HG03103 (cell line): ENCODE measurements around the gene SORBS1.

ENCODE experiments used
- ATAC-seq: cut with Tn5 transposase; IDR thresholded peaks from one replicate; pipeline ENCODE4 v1.9.1; 2021; ENCODE audit warnings: low read depth; ENCODE audit not compliant: unreplicated experiment

The SORBS1 gene

GRCh38 chr10:95400787-95401186 is 160.4 kb downstream of the SORBS1 start:
- no peak for ATAC-seq

- no peak for ATAC-seq
Measured at GRCh38 chr10:95399183-95399582, 162.0 kb downstream of the SORBS1 start.

DNA sequence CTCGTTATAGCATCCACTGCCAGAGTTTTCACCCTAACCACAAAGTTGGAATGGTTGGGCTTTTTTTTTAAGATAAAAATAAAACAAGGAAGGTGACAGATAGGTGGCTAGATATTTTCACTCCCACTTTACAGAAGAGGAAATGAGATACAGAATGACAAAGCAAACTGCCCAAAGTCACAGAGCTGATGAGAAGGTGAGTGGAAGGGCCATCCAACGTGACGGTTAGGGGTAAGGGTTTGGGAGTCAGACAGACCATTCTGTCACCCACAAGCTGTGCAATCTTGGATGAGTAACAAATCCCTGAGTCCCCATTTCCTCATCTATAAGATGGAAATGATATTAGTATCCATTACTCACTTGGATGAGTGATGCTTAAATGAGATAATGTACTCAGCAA is 163.4 kb downstream of the SORBS1 start:
- ATAC-seq = no peak

DNA sequence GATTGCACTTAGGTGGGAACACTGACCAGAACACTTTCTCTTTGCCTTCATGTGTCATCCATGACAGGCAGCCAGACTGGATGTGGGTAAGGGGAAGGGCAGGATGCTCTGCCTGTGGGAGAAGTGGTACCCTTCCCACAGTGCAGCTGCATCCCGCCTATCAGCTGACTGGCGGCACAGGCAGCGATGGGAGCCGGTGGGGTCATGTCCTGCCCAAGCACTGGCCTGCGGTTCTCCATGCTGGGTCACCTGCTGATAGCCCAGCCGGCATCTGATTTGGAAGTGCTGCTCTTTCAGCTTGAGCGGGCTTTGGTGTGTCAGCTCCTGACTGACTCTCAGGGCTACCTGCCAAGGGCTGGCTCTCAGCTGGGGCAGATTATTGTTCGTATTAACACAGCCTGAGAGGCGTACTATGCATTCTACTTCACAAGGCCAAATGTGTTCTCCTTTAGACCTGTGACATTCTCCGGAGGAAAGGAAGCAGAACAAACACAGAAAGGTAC is 165.2 kb downstream of the SORBS1 start:
- ATAC-seq = no peak

DNA sequence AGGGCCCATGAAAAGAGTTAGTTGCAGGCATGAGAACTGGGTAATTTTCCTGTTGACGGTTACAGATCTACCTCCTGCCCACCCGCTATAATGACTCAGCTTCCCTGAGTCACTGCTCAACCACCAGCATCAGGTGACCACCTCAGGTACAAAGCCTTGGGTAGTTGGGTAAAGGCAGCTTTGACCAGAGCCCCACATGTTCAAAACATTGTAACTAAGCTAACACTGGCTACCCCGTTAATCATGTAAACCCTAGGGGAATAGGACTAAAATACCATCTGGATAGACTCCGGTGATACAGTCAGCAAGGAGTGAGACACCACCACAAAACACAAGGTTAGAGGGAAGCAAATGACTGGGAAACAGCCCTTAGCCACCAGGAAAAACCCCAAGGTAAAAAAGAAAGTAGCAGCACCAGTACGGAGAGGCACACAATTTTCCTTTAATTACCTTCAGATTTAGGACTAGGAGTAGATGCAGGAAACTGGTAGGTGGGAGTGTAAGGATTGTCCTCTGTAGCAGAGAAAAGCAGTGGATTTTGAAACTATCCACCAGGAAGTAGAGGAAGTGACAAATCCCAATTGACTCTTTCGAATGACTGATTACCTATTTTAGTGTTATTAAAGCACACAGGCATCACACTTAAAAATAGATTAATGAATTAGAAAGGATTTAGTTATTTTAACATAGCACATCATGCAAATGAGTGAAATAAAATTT is 166.8 kb downstream of the SORBS1 start:
- ATAC-seq = peak; percentile 42

DNA sequence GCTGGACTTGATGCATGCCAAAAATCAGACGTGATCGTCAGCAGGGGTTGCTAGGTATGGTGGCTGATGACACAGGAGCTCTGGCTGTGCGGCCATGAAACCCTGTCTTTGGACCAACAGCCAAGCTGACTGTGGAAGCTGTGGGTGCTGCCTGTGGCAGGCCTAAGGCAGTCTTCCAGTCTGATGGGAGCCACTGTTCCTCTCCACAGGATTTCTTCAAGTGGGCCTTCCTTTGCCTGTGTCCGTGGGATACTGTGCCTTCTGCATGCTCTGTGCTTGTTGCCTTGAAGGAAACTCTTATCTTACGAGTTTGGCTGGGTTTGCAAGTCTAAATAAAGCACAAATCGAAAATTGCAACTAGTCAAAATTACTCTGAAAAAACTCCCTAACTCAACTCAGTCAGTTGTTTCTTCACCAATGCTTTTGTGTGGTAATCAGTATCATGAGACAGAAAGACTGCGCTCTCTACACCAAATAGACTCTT is 168.4 kb downstream of the SORBS1 start:
- no peak for ATAC-seq

- ATAC-seq = no peak
Measured at GRCh38 chr10:95392217-95392584, 169.0 kb downstream of the SORBS1 start.

DNA sequence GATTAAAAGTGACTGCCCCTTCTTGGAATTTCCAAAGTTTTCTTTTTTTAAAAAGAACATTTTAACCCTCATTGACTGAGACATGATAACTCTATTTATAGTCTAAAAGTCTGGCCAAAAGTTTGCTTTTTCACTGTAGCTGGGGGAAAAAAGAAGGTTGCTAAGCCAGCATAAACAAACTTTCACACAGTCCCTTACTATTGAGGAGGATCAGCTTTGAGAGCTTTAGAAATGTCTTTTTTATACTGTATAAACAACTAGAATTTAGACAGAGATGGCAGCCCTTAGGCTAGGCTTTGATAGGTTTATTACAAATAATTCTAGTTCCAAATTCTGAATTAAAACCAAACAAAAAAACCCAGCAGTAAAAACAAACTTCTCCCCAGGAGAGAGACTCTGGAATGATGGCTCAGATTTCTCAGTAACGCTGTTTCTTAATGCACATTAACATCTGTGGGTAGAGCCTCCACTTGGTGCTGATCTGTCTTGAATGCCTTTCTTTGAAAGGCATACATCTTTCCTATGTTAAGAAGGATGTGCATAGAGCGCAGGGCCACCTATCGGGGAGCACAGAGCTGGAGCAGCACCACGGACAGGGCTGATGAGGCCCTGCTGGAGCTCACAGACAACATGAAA is 169.5 kb downstream of the SORBS1 start:
- no peak for ATAC-seq

GRCh38 chr10:95391164-95391563 is 170.0 kb downstream of the SORBS1 start:
- no peak for ATAC-seq

DNA sequence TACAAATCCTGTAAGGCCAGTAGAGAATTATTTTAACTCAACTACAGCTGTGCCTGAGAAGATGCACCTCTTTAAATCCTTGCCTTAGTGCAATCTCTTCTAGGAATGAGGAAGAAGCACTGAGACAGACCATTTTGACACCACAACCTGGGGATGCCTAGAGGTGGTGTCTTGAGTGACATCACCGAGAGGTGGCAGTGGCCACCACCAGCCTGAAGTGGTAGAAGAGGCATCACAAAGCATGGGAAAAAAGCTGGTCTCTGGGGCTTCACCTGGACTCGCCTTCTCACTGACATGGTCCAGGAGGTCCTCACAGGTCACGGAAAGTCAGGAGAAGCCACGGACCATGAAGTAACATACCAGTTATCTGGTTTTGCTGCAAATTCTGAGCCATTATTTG is 171.2 kb downstream of the SORBS1 start:
- ATAC-seq = no peak

DNA sequence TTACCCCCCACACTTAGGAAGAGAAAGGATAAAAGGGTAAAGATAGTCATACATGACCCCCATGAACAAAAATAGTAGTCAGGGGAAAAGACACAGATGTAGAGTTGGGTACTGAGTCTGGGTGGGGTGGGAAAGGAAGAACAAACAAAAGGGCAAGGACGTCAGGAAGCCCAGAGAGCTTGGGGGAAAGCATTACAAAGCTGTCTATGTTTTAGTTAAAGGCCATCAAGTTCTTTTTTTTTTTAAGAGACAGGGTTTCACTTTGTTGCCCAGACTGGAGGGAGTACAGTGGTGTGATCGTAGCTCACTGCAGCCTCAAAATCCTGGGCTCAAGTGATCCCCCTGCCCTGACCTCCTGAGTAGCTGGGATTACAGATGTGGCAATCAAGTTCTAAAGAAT is 172.0 kb downstream of the SORBS1 start:
- ATAC-seq = no peak

GRCh38 chr10:95388539-95388938 is 172.6 kb downstream of the SORBS1 start:
- ATAC-seq = no peak

DNA sequence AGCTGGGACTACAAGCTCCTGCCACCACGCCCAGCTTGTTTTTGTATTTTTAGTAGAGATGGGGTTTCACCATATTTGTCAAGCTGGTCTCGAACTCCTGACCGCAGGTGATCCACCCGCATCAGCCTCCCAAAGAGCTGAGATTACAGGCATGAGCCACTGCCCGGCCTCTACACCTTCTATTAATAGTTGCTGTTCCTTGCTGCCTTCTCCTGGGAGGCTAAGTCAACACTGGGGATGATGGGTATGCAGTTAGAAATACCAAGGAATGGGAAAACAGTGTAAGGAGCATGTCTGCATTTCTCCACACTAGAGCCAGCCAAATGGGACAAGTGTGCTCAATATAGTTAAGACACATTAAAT is 173.1 kb downstream of the SORBS1 start:
- ATAC-seq = no peak

- ATAC-seq = no peak
Measured at GRCh38 chr10:95384011-95384704, 177.0 kb downstream of the SORBS1 start.

- no peak for ATAC-seq
Measured at GRCh38 chr10:95382596-95382995, 178.6 kb downstream of the SORBS1 start.

DNA sequence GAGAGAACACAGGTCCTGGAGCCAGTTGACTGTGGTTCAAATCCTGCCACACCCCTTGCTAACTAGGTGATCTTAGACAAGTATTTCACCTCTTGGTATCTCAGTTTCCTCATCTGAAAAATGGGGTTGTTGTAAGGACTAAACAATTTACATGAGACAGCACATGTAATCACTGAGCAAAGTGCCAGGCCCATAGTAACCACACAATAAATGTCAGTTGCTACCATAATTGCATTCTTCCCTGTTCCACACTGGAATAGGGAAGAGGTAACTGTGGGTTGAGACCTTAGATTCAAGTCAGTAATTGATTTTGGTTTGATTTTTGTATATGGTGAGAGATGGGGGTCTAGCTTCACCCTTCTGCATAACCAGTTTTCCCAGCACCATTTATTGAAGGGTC is 179.0 kb downstream of the SORBS1 start:
- ATAC-seq = no peak

DNA sequence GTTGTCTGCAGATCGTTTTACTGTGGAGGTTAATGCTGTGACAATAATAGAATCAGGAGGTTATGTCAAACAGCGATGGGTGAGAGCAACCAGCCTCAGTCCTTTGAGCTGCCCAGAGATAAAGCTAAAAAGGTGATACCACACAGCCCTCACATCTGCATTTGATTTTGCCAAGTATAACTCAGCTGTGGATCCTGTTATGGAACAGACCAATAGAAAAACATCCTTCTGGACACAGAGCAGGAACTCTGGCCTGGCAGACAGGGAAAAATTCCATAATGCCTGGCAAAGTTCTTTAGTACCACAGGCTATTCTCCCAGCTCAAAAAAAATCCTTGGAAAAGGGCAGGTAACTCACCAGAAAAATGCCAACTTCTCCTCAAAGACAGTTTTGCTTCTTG is 183.2 kb downstream of the SORBS1 start:
- ATAC-seq = no peak

DNA sequence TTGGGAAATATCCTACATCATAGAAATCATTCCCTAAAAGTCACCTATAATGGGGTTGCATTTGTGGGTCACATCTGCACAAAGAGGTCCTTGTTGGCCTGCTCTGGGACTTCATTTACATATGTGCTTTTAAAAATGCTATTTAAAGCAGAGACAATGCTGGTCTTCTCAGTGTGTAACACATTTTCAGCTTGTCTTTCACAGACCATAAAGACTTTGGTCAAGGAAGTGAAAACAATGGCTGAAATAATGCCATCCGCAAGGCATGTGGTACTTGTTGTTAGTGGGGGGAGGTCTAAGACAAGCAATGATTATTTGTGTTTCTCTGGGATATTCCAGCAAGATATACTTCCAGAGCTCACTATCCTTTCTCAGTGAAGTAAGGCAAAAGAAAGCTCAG is 185.8 kb downstream of the SORBS1 start:
- ATAC-seq = no peak

DNA sequence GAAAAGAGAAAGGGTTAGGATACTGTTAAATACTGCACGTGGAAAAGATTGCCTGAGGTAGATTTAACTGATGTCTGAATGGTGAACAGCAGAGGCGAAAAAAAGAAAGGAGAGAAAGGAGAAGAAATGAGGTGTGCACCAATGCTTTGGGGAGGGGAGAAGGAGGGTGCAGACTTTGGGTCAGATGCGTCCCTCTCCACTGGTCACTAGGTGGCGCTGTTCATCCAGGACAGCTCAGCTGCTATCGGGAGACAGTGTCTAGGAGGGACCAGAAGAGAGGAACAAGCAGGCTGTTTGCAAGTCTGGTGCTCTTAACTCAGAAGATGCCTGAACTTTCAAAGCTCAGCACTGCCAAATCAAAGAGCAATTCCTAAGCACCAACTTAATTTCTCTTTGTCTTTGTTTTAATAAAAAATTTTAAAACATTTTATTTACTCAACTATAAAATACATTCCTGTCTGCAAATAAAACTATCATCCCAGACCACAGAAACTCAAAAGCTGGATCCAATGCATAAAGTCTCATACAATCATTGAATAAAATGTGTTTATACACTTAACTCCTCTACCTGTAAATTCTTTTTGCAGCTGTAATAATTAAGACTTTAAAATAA is 186.5 kb downstream of the SORBS1 start:
- peak; percentile 91 for ATAC-seq

DNA sequence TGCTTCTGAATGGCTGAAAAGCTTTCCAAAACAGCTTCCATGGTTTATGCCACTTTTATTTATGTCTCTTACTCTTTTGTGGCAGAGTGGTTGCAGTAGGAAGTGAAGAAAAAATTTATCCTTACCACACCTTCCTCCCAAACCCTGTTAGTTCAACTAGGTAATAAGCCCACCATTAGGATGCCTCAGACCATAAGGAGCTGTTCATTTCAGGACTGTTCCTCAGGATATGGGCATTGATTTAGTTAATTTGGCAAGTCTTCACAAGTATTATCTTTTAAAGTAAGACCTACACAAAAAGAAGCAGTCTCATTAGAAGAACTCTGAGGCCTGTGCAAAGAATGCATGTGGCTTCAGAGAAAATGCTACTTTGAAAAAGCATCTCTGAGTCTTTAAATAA is 187.5 kb downstream of the SORBS1 start:
- ATAC-seq = no peak

- no peak for ATAC-seq
Measured at GRCh38 chr10:95364342-95364741, 196.8 kb downstream of the SORBS1 start.
